GM21786 (cell line): ENCODE data around the gene CSNK1G2.
"Not testable (repeated sequence)": the region's sequence is repeated elsewhere in the genome, so short reads cannot be mapped to it uniquely, and the experiment has no call there.

Experiments used
- ATAC-seq: cut with Tn5 transposase; IDR thresholded peaks from one replicate; pipeline ENCODE4 v1.9.1; 2021; ENCODE audit not compliant: unreplicated experiment

Gene CSNK1G2

GRCh38 chr19:1986357-1987162 is 45.6 kb downstream of the CSNK1G2 start:
- no peak for ATAC-seq

DNA sequence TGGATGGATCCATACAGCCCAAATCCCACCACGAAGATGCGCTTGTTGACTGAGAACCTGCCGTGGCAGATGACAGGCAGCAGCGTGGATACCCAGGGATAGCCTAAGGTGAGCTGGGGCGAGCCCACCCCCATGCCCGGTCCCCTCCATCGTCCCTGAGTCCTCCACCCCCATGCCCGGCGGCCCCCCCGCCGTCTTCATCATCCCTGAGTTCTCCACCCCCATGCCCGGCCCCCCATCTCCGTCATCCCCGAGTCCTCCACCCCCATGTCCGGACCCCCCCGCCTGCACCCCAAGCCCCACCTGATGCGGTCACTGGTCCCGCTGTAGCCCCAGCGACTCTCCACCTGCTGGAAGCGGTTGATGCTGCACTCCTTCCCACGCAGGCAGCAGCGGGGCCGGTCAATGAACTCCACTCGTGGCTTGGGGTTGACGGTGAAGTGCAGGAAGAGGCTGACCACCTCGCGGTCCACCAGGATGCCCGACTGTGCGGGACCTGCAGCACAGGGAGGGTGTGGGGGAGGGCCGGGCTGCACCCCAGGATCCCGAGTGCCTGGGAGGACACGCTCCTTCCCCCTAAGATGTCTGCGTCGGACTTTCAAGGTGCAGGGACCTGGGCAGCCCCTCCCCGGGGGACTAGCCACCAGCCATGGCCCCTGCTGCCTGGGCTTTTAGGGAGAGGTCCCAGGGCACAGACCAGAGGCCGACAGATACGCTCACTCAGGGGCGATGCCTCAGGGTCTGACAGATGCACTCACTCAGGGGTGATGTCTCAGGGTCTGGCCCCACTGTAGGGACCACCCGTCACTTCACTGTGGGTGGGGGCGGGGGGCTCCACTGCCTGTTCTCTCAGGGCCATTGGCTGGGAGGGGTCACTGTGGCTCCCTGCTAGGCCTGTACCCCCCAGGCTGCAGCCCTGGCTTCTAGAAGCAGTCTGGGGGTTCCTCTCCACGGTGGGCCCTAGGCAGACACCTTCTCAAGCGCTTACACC is 46.5 kb downstream of the CSNK1G2 start:
- ATAC-seq: no peak

DNA sequence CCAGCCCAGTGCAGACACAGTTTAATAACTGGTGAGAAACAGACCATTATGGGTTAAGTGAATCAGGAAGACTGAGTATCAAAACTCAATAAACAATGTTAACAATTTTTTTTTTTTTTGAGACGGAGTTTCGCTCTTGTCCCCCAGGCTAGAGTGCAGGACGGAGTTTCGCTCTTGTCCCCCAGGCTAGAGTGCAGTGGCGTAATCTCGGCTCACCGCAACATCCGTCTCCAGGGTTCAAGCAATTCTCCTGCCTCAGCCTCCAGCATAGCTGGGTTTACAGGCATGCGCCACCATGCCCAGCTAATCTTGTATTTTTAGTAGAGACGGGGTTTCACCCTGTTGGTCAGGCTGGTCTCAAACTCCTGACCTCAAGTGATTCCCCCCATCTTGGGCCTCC is 47.5 kb downstream of the CSNK1G2 start:
- ATAC-seq: not testable (repeated sequence)

- ATAC-seq: no peak
Observed at GRCh38 chr19:1989513-1990229, 48.7 kb downstream of the CSNK1G2 start.

DNA sequence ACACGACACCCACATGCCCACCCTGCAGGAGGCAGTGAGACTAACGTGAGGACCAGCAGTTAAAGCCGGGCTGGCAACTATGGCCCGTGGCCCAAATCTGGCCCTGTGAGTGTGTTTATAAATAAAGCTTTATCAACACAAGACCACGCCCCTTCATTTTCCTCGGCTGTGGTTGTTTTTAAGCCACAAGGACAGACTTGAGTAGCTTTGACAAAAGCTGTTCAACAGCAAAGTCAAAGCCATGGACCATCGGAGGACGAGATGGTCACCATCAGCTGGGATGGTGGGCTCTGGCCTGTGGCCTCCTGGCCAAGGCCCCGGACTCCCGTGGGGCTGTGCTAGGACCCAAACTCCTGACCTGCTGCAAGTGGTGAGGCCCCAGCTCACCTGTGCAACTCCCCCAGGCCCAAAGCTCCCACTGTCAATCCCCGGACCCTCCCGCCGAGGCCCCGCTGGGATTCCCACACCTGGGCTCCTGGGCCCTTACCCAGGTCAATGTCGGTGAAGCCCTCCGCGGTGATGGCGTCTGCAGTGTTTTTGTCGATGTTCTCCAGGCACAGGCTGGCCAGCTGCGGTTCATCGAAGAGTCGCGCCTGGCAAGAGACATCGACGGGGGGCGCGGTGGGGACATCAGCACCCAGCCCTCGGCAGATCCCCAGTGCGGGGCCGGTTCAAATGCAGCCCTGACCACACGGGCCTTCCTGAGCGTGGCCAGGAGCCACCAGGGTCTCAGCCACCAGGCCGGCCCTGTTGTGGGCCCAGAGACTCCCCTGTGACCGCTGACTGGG is 49.5 kb downstream of the CSNK1G2 start:
- no peak for ATAC-seq

DNA sequence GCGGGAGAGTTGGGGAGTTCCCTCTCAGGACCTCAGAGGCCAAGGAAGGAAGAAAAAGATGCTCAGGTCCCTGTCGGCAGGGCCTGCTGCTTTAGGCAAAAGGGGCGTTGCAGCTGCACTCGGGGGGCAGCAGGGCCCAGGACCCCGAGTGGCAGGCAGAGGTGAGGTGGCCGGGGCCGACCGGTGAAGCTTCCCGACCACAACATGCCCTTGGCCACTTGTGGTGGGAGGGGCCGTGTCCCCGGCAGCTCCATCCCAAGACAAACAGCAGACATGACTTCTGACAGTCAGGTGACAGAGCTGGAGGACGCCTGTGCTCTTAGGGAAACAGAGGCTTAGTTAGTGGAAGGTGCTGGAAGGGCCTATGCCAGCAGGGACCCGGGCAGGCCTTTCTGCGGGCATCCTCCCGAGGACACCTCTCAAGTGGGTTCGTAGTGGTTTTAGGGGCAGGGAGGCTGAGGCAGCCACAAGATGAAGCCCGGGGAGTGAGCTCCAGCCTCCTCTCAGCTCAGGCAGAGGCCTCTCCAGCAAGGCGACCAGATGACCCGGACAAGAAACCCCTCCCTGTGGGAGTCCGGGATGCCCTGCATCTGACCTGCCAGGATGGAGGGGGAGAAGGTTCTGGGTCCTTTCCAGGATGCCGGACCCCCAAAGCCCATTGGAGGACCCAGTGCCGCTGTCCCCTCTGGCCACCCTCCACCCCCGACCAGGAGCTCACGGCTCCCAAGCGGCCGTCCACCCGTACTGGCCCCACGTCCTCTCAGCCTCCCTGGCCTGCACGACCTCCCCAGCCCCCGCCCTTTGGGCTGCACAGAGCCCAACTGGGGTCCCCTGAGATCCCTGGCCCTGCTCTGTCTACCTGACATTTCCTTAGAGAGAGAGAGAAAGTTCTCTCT is 50.3 kb downstream of the CSNK1G2 start:
- no peak for ATAC-seq

DNA sequence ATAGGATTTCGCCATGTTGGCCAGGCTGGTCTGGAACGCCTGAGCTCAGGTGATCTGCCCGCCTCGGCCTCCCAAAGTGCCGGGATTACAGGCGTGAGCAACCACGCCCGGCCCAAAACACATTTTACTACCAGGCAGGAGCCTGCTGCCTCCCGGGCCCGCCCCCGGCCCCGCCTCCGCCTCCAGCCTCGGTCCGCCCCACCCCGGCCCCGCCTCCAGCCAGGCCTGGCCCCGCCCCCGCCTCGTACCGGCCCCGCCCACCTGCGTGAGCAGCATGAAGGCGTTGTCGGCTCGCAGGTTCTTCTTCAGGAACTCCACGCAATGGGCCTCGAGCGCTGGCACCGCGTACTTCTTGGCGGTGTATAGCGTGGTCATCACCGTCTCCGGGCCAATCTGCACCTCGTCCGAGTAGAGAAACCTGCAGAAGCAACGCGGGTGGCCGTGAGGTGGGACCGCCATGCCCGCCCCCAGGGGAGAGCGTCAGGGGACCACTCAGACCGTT is 51.8 kb downstream of the CSNK1G2 start:
- no peak for ATAC-seq

DNA sequence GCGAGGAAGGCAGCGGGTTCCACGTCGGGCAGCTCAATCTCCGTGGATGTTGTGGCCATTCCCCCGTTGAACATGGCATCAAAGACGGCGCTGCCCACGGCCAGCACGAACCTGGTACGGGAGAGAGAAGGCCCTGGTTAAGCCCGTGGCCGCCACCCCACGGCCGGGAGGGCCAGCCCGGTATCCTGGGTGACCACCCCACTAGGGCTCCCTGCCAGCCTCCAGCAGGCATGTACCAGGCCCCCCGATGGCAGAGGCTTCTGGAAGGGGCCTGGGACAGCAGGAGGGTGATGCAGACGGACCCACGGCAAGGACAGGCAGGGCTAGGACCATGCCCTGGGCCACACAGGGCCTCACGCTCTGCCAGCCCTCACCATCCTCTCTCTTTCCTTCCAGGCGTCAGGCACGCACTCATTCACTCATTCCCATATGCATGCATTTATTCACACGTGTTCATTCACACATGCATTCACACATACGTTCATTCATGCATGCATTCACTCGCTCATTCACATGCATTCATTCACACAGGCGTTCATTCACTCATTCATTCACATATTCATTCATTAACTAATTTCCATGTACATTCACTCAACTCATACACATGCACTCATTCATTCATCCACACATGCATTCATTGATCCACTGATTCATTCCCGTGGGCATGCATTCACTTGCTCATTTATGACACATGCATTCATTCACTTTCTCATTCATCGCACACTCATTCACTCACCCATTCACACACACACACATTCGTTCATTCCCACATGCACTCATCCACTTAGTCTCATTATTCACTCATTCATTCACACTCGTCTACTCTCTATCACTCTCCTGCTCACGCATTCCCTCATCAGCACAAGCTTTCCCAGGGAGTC is 56.6 kb downstream of the CSNK1G2 start:
- ATAC-seq: no peak

DNA sequence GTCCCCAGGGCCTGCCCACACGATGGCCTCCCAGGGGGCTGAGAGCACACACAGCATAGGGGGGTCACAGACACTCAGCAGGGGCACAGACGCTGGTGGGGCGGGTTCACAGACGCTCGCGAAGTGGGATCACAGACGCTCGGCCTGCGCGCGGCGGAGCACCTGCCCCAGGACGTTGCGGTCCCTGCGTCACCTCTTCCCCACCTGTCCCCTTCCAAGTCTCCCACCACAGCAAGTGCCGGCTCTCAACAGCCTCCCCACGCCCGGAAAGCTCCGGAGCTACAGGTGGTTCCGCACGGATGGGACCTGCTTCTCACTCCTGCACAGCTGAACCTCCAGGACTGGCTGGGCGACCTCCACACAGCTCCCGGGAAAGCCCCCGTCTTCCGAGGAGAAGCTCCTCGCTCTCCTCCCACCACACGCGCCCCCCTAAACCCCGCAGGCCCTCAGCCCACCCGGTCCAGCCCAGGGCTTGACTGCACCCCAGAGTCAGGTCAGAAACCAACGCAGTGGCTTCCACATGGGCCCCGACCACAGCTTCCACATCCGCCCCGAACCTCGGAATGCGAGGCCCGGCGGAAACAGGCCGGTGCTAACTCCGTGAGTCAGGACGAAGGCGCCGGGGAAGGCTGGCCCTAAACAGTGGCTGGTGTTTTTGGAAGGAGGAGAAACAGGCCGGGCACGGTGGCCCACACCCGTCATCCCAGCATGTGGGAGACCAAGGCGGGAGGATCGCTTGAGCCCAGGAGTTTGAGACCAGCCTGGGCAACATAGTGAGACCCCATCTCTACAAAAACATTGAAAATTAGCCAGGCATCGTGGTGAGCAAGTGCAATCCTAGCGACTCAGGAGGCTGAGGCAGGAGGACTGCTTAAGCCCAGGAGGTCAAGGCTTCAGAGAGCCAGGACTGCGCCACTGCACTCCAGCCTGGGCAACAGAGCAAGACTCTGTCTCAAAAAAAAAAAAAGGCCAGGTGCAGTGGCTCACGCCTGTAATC is 58.0 kb downstream of the CSNK1G2 start:
- ATAC-seq: no peak

DNA sequence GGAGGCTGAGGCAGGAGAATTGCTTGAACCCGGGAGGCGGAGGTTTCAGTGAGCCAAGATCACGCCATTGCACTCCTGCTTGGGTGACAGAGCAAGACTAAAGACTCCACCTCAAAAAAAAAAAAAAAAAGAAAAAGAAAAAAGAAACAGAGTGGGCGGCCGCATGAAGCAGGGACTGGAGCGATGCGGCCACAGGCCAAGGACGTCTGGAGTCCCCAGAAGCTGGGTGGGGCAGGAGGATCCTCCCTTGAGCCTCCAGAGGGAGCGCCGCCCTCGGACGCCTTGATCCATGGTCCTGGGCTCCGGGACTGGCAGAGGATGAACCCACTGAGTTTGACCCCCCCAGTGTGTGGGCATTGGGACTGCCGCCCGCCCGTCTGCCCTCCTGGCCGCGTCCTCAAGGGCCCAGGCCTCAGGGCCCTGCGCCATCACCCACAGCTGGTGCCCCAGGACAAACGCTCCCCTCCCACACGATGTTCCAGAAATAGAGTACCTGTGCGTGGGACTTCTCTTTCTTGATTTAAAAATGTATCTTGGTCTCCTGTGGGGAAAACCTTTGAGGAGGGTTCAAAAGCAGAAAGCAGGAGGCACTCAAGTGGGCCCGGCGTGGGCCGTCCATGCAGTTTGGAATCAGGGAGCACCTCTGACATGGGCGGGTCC is 59.0 kb downstream of the CSNK1G2 start:
- no peak for ATAC-seq

GRCh38 chr19:2003874-2004273 is 62.9 kb downstream of the CSNK1G2 start:
- no peak for ATAC-seq

GRCh38 chr19:2010135-2010668 is 69.2 kb downstream of the CSNK1G2 start:
- no peak for ATAC-seq

GRCh38 chr19:2011169-2011568 is 70.2 kb downstream of the CSNK1G2 start:
- no peak for ATAC-seq

DNA sequence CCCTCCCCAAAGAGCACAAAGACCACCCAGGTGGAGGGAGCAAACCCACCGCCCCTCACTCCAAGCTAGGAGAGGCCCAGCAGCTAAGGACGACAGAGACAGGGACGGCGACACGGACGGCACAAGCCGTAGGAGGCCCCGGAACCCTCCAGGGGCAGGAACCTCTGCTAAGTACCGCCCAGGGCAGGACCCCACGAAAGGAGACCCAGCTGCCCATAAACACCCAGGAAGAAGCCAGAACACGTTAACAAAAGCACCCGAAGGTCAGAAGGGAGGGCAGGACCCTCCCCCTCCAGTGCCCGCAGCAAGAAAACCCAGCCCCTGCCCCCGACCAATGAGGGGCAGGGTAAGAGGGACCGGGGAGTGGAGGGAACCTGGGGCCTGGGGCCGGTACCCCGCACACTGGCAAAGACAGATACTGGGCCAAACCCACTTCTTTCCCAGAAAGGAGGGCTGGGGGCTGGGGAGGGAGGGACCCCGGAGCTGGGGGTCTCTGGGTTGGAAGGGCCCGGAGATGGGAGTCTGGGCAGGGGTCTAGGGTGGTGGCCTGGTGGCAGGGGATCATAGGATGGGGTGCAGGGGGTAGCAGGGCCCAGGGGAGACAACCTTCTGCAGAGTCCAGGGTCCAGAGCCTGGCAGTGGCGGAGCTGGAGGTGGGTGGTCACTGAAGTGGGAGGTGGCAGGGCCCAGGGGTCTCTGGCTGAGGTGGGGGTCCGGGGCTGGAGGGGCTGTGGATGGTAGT is 72.1 kb downstream of the CSNK1G2 start:
- ATAC-seq: no peak

DNA sequence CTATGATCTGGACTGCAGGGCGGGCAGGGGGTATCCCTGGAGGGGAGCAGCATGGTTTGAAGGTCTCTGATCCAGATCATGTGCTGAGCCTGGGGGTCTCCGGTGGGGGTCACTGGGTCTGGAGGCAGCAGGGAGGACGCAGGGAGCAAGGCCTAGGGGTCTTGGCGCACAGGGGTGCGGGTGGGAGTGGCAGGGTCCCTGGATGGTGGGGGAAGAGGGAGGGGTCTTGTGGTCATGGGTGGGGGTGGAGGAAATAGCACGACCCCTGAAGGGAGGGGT is 72.7 kb downstream of the CSNK1G2 start:
- no peak for ATAC-seq

GRCh38 chr19:2014131-2014571 is 73.2 kb downstream of the CSNK1G2 start:
- no peak for ATAC-seq
